Transverse colon (tissue), 4 donors: ENCODE measurements around the gene H2BK1.

Experiments used
- CTCF ChIP-seq, 5 experiments: fragments of 200-600 bp in 3 of 5; fragments of 450-650 bp in 2 of 5; sonication (generic) in 3 of 5; IDR thresholded peaks; 1 replicate in 2 of 5; 2 replicates in 3 of 5; pipeline ENCODE4 v1.5.1; 2016 to 2017; ENCODE audit warnings: antibody characterized with exemption in 5 of 5, inconsistent platforms in 3 of 5, mild to moderate bottlenecking in 2 of 5, moderate library complexity in 1 of 5
- EP300 ChIP-seq: sonication (generic); formaldehyde crosslinking; IDR thresholded peaks from one replicate; pipeline ENCODE4 v1.6.1; 2017; ENCODE audit warnings: antibody characterized with exemption, low read depth
- POLR2A ChIP-seq: fragments of 450-650 bp; IDR thresholded peaks from one replicate; pipeline ENCODE4 v1.6.1; 2016; ENCODE audit warnings: antibody characterized with exemption, mild to moderate bottlenecking, moderate library complexity
- POLR2AphosphoS5 ChIP-seq, 3 donors: sonication (generic); formaldehyde crosslinking; IDR thresholded peaks; one replicate each; pipeline ENCODE4 v1.6.1; 2016; ENCODE audit warnings: antibody characterized with exemption in 3 of 3

- no peak for TF ChIP-seq CTCF (IDR thresholded peaks at IDR 0.05)
- TF ChIP-seq POLR2A: no peak
- TF ChIP-seq EP300: no peak
- no peak for TF ChIP-seq POLR2AphosphoS5 (IDR thresholded peaks at IDR 0.05)
Observed at GRCh38 chr7:151179287-151179860, 30.9 kb downstream of the H2BK1 start.
